ENCODE data around the gene LEO1.

- TF ChIP-seq POLR2A (IDR thresholded peaks at IDR 0.05; ENCODE audit: extremely low read depth, insufficient read length) (no peak), CTCF (IDR thresholded peaks at IDR 0.05; ENCODE audit: low read depth, low read length) (no peak), MAX (IDR thresholded peaks at IDR 0.05; ENCODE audit: low read depth, low read length) (no peak)
Measured at GRCh38 chr15:52002351-52002750, 30.8 kb upstream of the LEO1 start.

Measured in NB4 (cell line).